GM12891 (cell line): ENCODE measurements around the gene TSHR.

Experiments
- POLR2A ChIP-seq: IDR thresholded peaks from 2 replicates; pipeline ENCODE4 v1.6.1; 2011; ENCODE audit warnings: low read depth, low read length, control low read depth
- POLR2AphosphoS5 ChIP-seq: IDR thresholded peaks from 2 replicates; pipeline ENCODE4 v1.6.1; 2011; ENCODE audit warnings: low read depth, low read length, control low read depth
- POU2F2 ChIP-seq: IDR thresholded peaks from 2 replicates; pipeline ENCODE4 v1.6.1; 2011; ENCODE audit warnings: low read depth, mild to moderate bottlenecking, control low read depth, low read length, moderate library complexity
- SPI1 ChIP-seq: IDR thresholded peaks from 2 replicates; pipeline ENCODE4 v1.6.1; 2011; ENCODE audit warnings: low read depth, low read length, control low read depth
- TAF1 ChIP-seq: IDR thresholded peaks from 2 replicates; pipeline ENCODE4 v1.6.1; 2011; ENCODE audit warnings: low read depth, low read length, control low read depth

DNA sequence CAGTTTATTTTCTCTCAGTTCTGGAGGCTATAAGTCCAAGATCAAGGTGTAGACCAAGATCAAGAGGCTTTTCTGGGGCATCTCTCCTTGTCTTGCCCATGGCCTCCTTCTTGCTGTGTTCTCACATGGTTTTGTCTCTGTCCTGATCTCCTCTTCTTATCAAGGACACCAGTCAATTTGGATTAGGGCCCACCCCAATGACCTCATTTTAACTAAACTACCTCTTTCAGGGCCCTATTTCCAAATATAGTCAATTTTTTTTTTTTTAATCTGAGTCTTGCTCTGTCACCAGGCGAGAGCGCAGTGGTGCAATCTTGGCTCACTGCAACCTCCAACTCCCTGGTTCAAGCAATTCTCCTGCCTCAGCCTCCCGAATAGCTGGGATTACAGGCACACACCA, 50.8 kb downstream of the TSHR start:
- no peak for TF ChIP-seq SPI1
- TF ChIP-seq POLR2A = no peak
- TF ChIP-seq POLR2AphosphoS5 = no peak
- no peak for TF ChIP-seq POU2F2
- TF ChIP-seq TAF1 = no peak
